Aorta (tissue), 5 donors: ENCODE results near the gene CNOT1. TPM values are rescaled to one million over a fixed set of nuclear protein-coding genes. Genes with fewer than 3 reads are reported as not detected.

Experiments
- ATAC-seq: fragments of 200-7000 bp; cut with Tn5 transposase; one replicate; pipeline ENCODE4 v1.9.1; 2022; ENCODE audit warnings: moderate library complexity; ENCODE audit not compliant: low FRiP score
- DNase-seq, 2 donors: peaks; one replicate each; pipeline ENCODE4 v3.0.0-alpha.2; 2020
- H3K27ac ChIP-seq, 2 donors: one replicate each; pipeline ENCODE4 v1.5.1; 2013; ENCODE audit warnings: low read length in 2 of 2, mild to moderate bottlenecking in 2 of 2, moderate library complexity in 2 of 2, control low read depth in 1 of 2, inconsistent platforms in 1 of 2, low read depth in 1 of 2
- H3K27me3 ChIP-seq, 2 donors: one replicate each; pipeline ENCODE4 v1.6.1; 2013; ENCODE audit warnings: control low read depth in 1 of 2, low read length in 1 of 2, mild to moderate bottlenecking in 1 of 2, moderate library complexity in 1 of 2; ENCODE audit not compliant: insufficient read depth in 2 of 2, control insufficient read depth in 1 of 2
- H3K36me3 ChIP-seq, 2 donors: one replicate each; pipeline ENCODE4 v1.6.1; 2013; ENCODE audit warnings: control low read depth in 1 of 2, low read length in 1 of 2, mild to moderate bottlenecking in 1 of 2; ENCODE audit not compliant: insufficient read depth in 2 of 2, control insufficient read depth in 1 of 2
- H3K4me1 ChIP-seq, 2 donors: one replicate each; pipeline ENCODE4 v1.6.1; 2013; ENCODE audit warnings: low read length in 2 of 2, control low read depth in 1 of 2, mild to moderate bottlenecking in 1 of 2, moderate library complexity in 1 of 2; ENCODE audit not compliant: insufficient read depth in 2 of 2, control insufficient read depth in 1 of 2
- H3K4me3 ChIP-seq, 2 donors: one replicate each; pipeline ENCODE4 v1.5.1; 2013; ENCODE audit warnings: low read length in 2 of 2, control low read depth in 1 of 2, mild to moderate bottlenecking in 1 of 2
- H3K9me3 ChIP-seq: one replicate; pipeline ENCODE4 v1.6.1; 2013; ENCODE audit warnings: mild to moderate bottlenecking, low read length; ENCODE audit not compliant: control insufficient read depth
- WGBS, 2 donors: extraction: QIAGEN DNeasy Blood & Tissue Kit; methylation state at CpG; one replicate each; pipeline ENCODE4 v1.1.7; 2013; 5-methylcytosine and 5-hydroxymethylcytosine counted together
- intact Hi-C, 2 donors: fragments of 100-400 bp; cut with DNase I; formaldehyde crosslinking; loops; one replicate each; pipeline versions ENCODE4 v1.14.2 to v1.15.0; 2022
- polyA plus RNA-seq, 2 donors: library from polyadenylated mRNA; stranded (reverse); fragments of 200-250 nt; gene quantifications; one replicate each; pipeline ENCODE4 v1.2.3, GENCODE V29; 2013
- total RNA-seq, 2 donors: library from RNA; stranded (reverse); fragmentation: NEBNext Ultra II Directional; extraction: Animal tissue kit (Norgen Biotek cat#: 25700); gene quantifications; one replicate each; pipeline ENCODE4 v1.2.1, GENCODE V29; 2021
- donor health status: healthy with polysubstance abuse.
- donor health status: Bipolar disorder and iron deficiency.
- donor health status: DM: no; HTN: no; CAD: no.
- donor health status: DM: no; HTN: no; CAD: no.
- donor health status: DM: yes; HTN: yes; CAD: no.

The CNOT1 gene
- total and polyA plus RNA-seq, 4 donors = 32.6 to 124 (median 78.1) TPM

DNA sequence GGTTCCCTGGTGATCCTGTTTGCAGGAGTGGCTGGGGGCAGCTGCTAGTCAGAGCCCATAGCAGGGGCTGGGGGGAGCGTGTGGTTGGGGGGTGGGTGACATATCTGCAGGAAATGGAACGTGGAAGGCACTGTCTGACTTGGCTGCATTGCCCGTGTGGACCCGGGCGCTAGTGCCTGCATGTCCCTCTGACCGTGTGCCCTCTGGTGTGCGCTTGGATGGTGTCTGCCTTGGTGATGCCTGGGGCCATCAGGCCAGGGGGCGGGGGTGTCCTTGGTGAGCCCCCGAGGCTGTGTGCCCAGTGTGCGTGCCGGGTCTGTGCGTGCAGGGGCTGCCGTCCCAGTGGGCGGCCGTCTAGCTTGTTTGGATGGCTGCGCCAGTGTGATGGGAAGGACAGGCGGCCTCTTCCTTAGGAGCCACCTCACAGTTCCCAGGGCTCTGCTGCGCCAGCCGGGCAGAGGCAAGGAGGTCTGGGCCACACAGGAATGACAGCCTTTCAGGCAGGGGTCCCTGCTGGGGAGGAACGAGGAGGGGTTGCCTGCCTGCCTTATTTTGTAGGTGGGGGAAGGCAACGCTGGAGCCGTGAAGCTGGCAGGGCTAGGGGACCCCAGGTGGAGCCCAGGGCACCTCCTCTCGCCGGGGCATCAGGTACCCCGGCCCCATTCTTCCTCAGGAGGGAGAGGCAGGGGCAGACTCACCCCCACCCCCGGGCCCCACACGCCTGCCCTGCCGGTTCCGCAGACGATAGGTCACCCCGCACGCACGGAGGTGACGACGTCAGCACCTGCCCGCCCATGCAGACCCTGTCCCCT lies 129.0 kb downstream of the CNOT1 start:
- Histone ChIP-seq H3K9me3 (no peaks in the 10 kb centered on the region), H3K36me3 (no peaks in the 10 kb centered on the region), H3K4me1 (no peaks in the 10 kb centered on the region), H3K27me3 (no peaks in the 10 kb centered on the region), H3K4me3 (no peak overlapping the region), H3K27ac (no peak overlapping the region)
- ATAC-seq = peak; percentile 1
- peak in 1 of 2 donors; percentile 74 for DNase-seq
- 7% methylated on average over 30 to 36 of the region's 36 CpGs for WGBS, 2 donors
- intact Hi-C loops = no loop called here

DNA sequence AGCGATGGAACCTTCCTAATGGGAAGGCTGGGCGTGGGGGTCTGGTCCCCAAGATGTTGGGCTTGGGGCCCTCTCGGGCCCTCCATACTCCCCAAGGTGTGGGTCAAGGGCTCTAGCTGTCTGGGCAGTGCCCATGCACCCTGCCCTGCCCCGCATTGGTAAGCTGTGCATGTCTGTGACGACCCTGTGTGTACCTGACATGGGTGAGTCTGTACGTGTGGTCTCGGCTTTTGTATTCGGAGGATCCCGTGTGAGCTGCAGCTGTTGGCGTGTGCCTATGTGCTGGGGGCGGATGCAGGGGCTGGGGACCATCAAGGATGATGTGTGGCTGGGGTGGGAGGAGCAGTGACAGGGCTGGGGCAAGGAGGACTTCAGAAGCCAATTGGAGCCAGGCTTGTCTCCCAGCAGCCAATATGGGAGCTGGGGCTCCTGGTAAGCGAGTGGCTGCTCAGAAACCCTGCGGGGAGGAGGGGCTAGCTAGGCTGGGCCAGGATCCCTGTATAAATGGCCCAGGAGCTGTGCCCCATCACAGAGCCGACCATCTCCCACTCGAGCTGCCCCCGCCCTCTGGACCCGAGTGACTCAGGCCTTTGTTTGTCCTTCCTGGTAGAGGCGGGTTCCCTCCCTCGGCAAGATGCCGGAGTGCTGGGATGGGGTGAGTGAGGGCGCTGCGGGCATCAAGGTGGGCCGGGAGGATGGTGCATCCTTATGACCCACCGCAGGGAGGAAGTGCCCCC lies 129.8 kb downstream of the CNOT1 start, which contains the start of gene NDRG4:
NDRG4 (plus strand) TSS at position 529 of the 737 bp plus-strand sequence; CDS start at position 635, 106 bp downstream.
- WGBS, 2 donors = 28 to 38% methylated on average over 23 to 24 of the region's 24 CpGs
- intact Hi-C loops = loop anchor here in 1 of 2 donors (10.0 kb wide), 1 partner anchor 475 kb away; the partner anchor contains the start of gene MMP15
- Histone ChIP-seq H3K4me1 (no peaks in the 10 kb centered on the region), H3K9me3 (no peaks in the 10 kb centered on the region), H3K27me3 (no peaks in the 10 kb centered on the region), H3K36me3 (no peaks in the 10 kb centered on the region), H3K4me3 (no peak within 1 kb of the TSS), H3K27ac (no peak within 1 kb of the TSS)
- ATAC-seq = peak; percentile 19
- peak in 1 of 2 donors; percentile 68 for DNase-seq

DNA sequence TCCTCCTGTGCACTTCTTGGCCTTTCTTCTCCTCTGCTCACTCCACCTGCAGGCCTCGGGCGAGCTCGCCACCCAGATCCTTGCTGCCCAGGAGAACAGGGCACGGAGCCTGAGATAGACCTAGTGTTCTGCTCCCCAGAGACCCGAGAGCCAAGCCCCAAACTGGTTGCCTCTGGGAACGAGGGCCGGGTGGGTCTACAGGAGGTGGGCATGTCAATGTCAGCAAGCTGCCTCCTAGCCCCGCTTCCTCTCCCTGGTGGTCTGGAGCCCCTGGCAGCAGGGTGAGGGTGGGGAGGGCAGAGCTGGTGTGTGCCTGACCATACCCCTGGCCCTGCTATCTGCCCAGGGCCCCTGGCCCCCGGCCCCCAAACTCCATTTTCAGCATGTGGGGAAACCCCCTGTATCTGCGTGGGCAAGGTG lies 130.5 kb downstream of the CNOT1 start:
- no peak overlapping the region for H3K4me3 ChIP-seq
- intact Hi-C loops = loop anchor here in 1 of 2 donors (10.0 kb wide), 1 partner anchor 474 kb away; the partner anchor contains the start of gene MMP15
- ATAC-seq = no peak
- DNase-seq = no peak
- H3K27me3 ChIP-seq = no peaks in the 10 kb centered on the region
- no peaks in the 10 kb centered on the region for H3K4me1 ChIP-seq
- 83 to 88% methylated on average over 10 of the region's 10 CpGs for WGBS, 2 donors
- no peaks in the 10 kb centered on the region for H3K36me3 ChIP-seq
- no peaks in the 10 kb centered on the region for H3K9me3 ChIP-seq
- no peak overlapping the region for H3K27ac ChIP-seq

- Histone ChIP-seq H3K4me3 (no peak overlapping the region), H3K36me3 (no peaks in the 10 kb centered on the region), H3K9me3 (no peaks in the 10 kb centered on the region), H3K27me3 (no peaks in the 10 kb centered on the region), H3K4me1 (no peaks in the 10 kb centered on the region), H3K27ac (no peak overlapping the region)
- no peak for ATAC-seq
- WGBS, 2 donors = 79 to 83% methylated on average over 7 to 9 of the region's 9 CpGs
- peak in 1 of 2 donors; percentile 59 for DNase-seq
- intact Hi-C loops = loop anchor here in 1 of 2 donors (10.0 kb wide), 1 partner anchor 474 kb away; the partner anchor contains the start of gene MMP15
Measured at GRCh38 chr16:58498341-58499091, 131.1 kb downstream of the CNOT1 start.

- H3K36me3 ChIP-seq = no peaks in the 10 kb centered on the region
- DNase-seq = peak in 1 of 2 donors; percentile 64
- intact Hi-C loops = loop anchor here in 1 of 2 donors (10.0 kb wide), 1 partner anchor 473 kb away; the partner anchor contains the start of gene MMP15
- H3K4me1 ChIP-seq = no peaks in the 10 kb centered on the region
- ATAC-seq = no peak
- no peak overlapping the region for H3K27ac ChIP-seq
- WGBS, 2 donors = 70% methylated on average over 5 of the region's 5 CpGs
- no peaks in the 10 kb centered on the region for H3K9me3 ChIP-seq
- no peaks in the 10 kb centered on the region for H3K27me3 ChIP-seq
- no peak overlapping the region for H3K4me3 ChIP-seq
Measured at GRCh38 chr16:58497935-58498334, 131.7 kb downstream of the CNOT1 start.

- DNase-seq (no peak), ATAC-seq (no peak)
- no peaks in the 10 kb centered on the region for H3K4me1 ChIP-seq
- no peak overlapping the region for H3K4me3 ChIP-seq
- no peaks in the 10 kb centered on the region for H3K36me3 ChIP-seq
- WGBS, 2 donors = 83 to 92% methylated on average over 2 of the region's 2 CpGs
- H3K27me3 ChIP-seq = no peaks in the 10 kb centered on the region
- H3K9me3 ChIP-seq = no peaks in the 10 kb centered on the region
- intact Hi-C loops = loop anchor here in 1 of 2 donors (10.0 kb wide), 1 partner anchor 473 kb away; the partner anchor contains the start of gene MMP15
- H3K27ac ChIP-seq = no peak overlapping the region
Measured at GRCh38 chr16:58497468-58497867, 132.2 kb downstream of the CNOT1 start.

- Histone ChIP-seq H3K4me1 (no peaks in the 10 kb centered on the region), H3K4me3 (no peak overlapping the region), H3K9me3 (no peaks in the 10 kb centered on the region), H3K36me3 (no peaks in the 10 kb centered on the region), H3K27ac (no peak overlapping the region), H3K27me3 (no peaks in the 10 kb centered on the region)
- intact Hi-C loops = loop anchor here in 1 of 2 donors (10.0 kb wide), 1 partner anchor 471 kb away; the partner anchor contains the start of gene MMP15
- ATAC-seq = peak; percentile 1
- WGBS, 2 donors = 59% methylated on average over 24 of the region's 24 CpGs
- DNase-seq = peak; percentile 44 to 76
Measured at GRCh38 chr16:58495521-58496331, 133.9 kb downstream of the CNOT1 start.
